22Rv1 (cell line): Measurements from ENCODE around the gene IGFL4.

ENCODE experiments used
- ZFX ChIP-seq: fragments of 450-650 bp; IDR thresholded peaks from 2 replicates; pipeline ENCODE4 v1.6.1; 2017; ENCODE audit warnings: antibody characterized with exemption, borderline replicate concordance
- TF ChIP-seq, protein P1 (sequence below): fragments of 450-650 bp; IDR thresholded peaks from 2 replicates; pipeline ENCODE4 v1.5.1; 2017; ENCODE audit warnings: mild to moderate bottlenecking

DNA sequence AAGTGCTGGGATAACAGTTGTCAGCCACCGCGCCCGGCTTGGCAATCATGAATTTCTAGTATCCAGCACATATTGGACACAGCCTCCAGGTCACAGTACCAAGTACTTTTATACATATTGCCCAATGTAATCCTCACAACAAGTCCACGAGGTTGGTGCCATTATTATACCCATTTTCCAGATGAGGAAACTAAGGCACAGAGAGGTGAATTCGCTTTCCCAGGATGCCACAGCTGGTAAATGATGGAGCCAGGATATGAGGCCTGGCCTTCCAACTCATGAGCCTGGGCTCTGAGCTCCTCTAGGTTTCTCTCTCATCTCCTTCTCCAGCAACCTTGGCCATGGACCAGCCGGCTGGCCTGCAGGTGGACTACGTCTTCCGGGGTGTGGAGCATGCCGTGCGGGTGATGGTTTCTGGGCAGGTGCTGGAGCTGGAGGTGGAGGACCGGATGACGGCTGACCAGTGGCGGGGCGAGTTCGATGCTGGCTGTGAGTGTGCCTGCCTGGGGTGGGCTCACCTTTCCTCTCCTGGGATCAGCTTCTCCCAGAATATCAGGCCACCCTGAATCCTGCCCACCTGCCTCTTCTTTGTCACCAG lies 38.0 kb downstream of the IGFL4 start:
- TF ChIP-seq, protein P1, sequence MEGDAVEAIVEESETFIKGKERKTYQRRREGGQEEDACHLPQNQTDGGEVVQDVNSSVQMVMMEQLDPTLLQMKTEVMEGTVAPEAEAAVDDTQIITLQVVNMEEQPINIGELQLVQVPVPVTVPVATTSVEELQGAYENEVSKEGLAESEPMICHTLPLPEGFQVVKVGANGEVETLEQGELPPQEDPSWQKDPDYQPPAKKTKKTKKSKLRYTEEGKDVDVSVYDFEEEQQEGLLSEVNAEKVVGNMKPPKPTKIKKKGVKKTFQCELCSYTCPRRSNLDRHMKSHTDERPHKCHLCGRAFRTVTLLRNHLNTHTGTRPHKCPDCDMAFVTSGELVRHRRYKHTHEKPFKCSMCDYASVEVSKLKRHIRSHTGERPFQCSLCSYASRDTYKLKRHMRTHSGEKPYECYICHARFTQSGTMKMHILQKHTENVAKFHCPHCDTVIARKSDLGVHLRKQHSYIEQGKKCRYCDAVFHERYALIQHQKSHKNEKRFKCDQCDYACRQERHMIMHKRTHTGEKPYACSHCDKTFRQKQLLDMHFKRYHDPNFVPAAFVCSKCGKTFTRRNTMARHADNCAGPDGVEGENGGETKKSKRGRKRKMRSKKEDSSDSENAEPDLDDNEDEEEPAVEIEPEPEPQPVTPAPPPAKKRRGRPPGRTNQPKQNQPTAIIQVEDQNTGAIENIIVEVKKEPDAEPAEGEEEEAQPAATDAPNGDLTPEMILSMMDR: no peak
- no peak for TF ChIP-seq ZFX
